ENCODE results near the gene FGGY.
"Not testable (repeated sequence)": the region's sequence is repeated elsewhere in the genome, so short reads cannot be mapped to it uniquely, and the experiment has no call there.

The FGGY gene

DNA sequence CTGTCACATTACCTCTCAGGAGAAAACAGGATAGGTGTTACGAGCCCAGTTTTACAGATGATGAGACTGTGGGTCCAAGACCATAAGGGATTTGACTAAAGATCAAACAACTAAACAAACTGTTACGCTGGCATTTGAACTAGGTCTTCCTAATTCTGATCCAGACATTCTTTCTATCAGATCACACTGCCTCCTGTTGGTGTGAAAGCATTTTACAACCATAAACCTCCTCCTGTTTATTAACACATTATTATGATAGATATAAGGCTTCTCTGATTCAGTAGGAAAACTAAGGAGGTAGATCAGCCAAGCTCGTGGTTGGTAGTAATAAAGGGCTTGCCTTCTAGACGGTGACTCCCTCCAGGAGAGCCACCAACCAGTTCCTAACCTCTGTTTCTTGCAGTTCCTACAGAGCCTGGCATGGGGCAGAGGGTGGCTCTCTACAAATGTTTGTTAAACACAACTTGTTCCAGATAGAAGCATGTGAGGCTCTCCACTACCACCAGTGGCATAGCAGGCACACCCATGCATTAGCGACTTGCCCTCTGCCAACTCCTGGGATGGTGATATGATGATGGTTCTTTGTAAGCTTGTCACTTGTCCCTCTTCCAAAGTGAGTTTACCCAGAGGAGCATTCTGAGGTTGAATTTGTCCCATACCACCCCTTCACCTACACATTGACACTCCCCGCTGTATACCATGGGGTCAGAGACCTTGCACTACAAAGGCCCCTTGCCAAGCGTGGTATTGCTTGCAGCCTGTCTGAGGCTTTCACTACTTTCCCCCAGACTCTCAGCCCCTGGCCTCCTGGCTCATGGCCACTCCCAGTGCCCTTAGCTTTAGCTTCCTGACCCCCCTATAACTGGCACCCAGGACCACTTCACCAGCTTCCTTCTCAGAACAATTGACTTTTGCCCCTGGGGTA is 421.4 kb downstream of the FGGY start:
- no peak for DNase-seq

DNA sequence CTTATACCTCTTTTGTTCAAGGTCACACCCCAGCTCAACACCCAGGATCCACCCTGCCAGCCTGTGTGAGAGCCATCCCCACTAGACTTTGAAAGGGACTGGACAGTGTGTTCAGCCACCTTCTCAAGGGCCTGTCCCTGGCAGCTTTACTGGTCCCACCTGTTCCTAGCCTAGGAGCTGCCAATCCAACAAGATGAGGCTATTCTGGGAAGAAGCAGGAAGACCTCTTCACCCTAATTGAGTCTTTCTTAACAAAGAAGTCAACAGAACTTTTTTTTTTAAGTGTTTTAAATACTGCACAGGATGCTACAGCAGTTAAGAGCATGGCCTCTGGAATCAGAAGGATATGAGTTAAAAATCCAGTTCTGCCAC is 422.1 kb downstream of the FGGY start:
- DNase-seq: no peak

GRCh38 chr1:59720326-59721115 is 423.6 kb downstream of the FGGY start:
- DNase-seq: no peak

GRCh38 chr1:59730302-59730701 is 433.4 kb downstream of the FGGY start:
- DNase-seq: no peak

GRCh38 chr1:59730759-59731478 is 434.0 kb downstream of the FGGY start:
- DNase-seq: peak; percentile 92

DNA sequence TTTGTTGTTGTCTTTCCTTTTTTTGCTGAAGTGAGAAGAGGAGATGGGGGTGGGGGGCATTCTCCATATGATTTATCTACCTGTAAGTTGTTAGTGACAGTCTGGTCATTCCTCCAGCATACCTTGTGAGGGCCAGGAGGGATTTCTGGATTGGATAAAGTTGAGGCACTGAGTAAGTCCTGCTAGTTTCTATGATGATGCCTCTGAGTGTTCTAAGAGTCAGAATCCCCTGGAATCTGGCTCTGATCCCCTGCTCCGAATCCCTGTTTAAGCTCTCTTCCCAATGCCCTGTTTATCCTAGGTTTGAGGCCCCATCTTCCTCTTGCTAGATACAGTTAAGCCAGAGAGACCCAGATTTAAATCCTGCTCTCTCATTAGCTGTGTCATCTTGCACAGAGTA is 434.7 kb downstream of the FGGY start:
- DNase-seq: no peak

DNA sequence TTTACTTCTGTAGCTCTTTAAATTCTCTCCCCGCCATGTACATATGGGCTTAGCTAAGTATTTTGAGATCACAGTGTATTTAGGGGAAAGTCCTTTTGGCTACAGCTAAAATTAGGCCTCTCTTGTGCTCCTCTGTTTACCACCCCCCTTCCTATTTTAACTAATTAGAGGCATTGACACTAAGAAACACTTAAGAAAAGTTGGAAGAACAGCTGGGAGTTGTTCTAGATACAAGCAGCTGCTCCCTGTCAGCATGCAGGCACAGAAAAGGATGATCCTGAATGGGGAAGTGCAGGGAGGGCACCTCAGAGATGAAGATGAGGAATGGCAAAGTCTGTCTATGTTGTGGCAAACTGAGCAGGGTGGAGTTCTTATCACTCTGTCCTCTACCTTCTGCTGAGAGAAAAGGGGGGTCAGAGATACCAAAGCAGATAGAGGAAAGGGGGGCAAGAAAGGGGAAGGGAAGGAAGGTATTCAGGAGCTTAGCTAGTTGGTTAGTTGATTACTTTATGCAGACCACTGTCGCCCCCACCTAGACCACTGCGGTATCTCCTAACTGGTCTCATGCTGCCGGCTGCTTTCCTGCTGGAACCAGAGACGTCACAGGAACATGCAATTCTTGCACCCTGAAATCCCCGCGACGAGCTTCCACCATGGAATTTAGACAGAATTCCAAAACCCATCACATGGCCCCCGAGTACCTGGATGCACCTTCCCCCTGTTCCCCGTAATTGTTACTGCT is 435.5 kb downstream of the FGGY start:
- no peak for DNase-seq

GRCh38 chr1:59733443-59734141 is 436.7 kb downstream of the FGGY start:
- DNase-seq: no peak

- not testable (repeated sequence) for DNase-seq
Observed at GRCh38 chr1:59735927-59736326, 439.0 kb downstream of the FGGY start.

- no peak for DNase-seq
Observed at GRCh38 chr1:59736744-59737143, 439.9 kb downstream of the FGGY start.

- DNase-seq: no peak
Observed at GRCh38 chr1:59737638-59738037, 440.7 kb downstream of the FGGY start.

DNA sequence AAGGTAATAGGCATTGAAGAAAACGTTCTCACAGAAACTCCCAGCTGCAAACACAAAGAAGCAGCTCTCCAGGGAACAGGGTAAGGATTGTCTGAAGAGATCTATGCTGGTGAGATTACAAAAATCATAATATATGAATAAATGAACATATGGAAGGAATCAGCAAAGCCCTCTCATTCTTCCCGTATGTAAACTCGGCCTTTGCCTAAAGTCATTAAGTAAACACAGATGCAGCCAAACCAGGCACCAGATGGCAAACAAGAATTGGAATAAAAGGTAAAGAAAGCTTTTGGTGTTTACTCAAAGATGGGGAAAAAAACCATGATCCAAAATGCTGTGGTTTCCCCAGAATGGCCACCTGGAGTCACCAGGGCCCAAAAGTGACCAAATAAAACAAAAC is 441.3 kb downstream of the FGGY start:
- no peak for DNase-seq

GRCh38 chr1:59738591-59739015 is 441.7 kb downstream of the FGGY start:
- DNase-seq: peak; percentile 62

DNA sequence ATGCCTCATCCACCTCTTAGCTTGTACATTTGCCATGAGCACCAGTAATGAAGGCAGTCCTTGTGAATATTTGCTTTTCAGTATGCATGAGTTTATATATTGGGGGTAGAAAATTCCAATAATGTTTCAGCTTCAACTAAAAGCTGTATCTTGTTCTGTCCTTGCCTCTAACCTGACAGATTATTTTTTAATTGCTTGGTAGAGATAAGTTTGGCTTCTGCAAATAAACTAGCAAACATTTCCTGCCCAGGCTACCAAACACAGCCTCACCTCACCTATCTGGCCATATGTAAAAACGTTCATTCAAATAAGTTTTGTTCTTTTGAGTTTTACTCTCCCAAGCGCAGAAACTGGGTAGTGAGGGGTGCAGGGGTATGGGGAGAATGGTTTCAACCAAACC is 442.2 kb downstream of the FGGY start:
- no peak for DNase-seq

DNA sequence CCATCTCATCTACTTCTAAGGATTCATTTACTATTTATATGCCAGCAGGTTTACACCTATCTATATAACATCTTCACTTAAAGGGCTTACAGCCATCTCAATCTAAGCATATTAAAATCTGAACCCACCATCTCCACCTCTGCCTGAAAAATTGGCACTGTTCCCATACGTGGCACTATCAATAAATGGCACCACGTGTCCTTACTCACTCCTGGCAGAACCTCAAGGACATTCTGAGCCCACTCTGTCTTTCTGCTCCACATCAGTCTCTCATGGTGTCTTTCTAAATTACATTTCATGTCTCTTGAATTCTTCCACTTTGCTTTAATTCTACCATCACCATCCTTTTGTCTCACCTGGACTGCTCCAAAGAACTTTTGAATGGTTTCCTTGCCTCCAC is 445.6 kb downstream of the FGGY start:
- DNase-seq: no peak

- DNase-seq: no peak
Observed at GRCh38 chr1:59743324-59744091, 446.6 kb downstream of the FGGY start.

- DNase-seq: no peak
Observed at GRCh38 chr1:59747420-59748024, 450.6 kb downstream of the FGGY start.

DNA sequence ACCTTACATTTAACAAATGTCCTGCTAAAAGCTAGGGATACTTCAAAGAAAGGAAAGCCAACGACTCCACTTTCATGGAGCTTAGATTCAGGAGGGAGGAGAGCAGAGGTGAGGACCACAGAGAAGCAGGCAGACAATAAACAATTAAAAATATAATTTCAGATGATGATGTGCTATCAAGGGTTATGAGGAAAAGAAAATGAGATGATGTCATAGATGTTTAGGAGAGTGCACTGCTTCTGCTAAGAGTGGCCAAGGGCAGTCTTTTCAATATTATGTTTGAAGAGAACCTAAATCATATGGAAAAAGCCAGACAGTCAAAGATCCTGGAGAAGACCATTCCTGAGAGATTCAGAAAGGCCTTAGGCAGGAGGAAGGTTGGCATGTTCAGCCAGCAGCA is 451.2 kb downstream of the FGGY start:
- no peak for DNase-seq

GRCh38 chr1:59750328-59751003 is 453.6 kb downstream of the FGGY start:
- no peak for DNase-seq

GRCh38 chr1:59751004-59751395 is 454.1 kb downstream of the FGGY start:
- DNase-seq: no peak
